GM12801 (cell line): ENCODE results near the gene LETM1.
A peak's percentile ranks its signal among the peaks of the same experiment; 100 is the strongest.

Experiments
- CTCF ChIP-seq: IDR thresholded peaks from one replicate; pipeline ENCODE4 v1.5.1; 2011; ENCODE audit warnings: control low read depth; ENCODE audit not compliant: insufficient read length; ENCODE audit errors: extremely low read depth

The LETM1 gene

GRCh38 chr4:1899149-1900086 is 43.5 kb upstream of the LETM1 start:
- TF ChIP-seq CTCF, result peak; percentile 28

GRCh38 chr4:1898681-1899080 is 42.7 kb upstream of the LETM1 start:
- no peak for TF ChIP-seq CTCF

- TF ChIP-seq CTCF, result no peak
Measured at GRCh38 chr4:1898007-1898406, 42.1 kb upstream of the LETM1 start.

- no peak for TF ChIP-seq CTCF
Measured at GRCh38 chr4:1896658-1896991, 40.7 kb upstream of the LETM1 start.

GRCh38 chr4:1895971-1896657 is 40.2 kb upstream of the LETM1 start:
- TF ChIP-seq CTCF, result no peak

- no peak for TF ChIP-seq CTCF
Measured at GRCh38 chr4:1890979-1891570, 35.1 kb upstream of the LETM1 start.

- TF ChIP-seq CTCF, result no peak
Measured at GRCh38 chr4:1887052-1887451, 31.1 kb upstream of the LETM1 start.
